ENCODE data around the gene HAS3.

GRCh38 chr16:69106491-69107315 is 1.2 kb downstream of the HAS3 start:
- no peak for TF ChIP-seq EZH2phosphoT487 (IDR thresholded peaks at IDR 0.05; ENCODE audit: borderline replicate concordance, low read length)
- TF ChIP-seq EZH2 (IDR thresholded peaks at IDR 0.05; ENCODE audit: low read length, unreplicated experiment): no peak

Measured in PC-3 (cell line).